ENCODE data around the gene MYOZ3. TPM values are rescaled to one million over a fixed set of nuclear protein-coding genes. Genes with fewer than 3 reads are reported as not detected.
A peak's percentile ranks its signal among the peaks of the same experiment; 100 is the strongest.

Gene MYOZ3
- polyA plus RNA-seq, 1 of the 3 experiments (the other 2 are of a cell fraction), result 0.26 TPM

- TF ChIP-seq TAF1 (IDR thresholded peaks at IDR 0.05; ENCODE audit: borderline replicate concordance, low read depth, low read length) (no peak), SMC3 (IDR thresholded peaks at IDR 0.05; ENCODE audit: low read depth, low read length) (no peak), NFIC (IDR thresholded peaks at IDR 0.05; ENCODE audit: borderline replicate concordance) (peak; percentile 53), TCF12 (IDR thresholded peaks at IDR 0.05) (peak; percentile 86), EP300 (IDR thresholded peaks at IDR 0.05; ENCODE audit: borderline replicate concordance in 1 of 2, low read depth in 1 of 2, low read length in 1 of 2) (peak in 1 of 2 experiments; percentile 61; a peak in 1 of 4 replicates), PBX3 (IDR thresholded peaks at IDR 0.05) (peak; percentile 87), MXI1 (IDR thresholded peaks at IDR 0.05; ENCODE audit: low read depth, low read length) (no peak), MEF2A (IDR thresholded peaks at IDR 0.05; ENCODE audit: borderline replicate concordance, low read depth) (no peak), GABPA (IDR thresholded peaks at IDR 0.05; ENCODE audit: low read depth) (no peak), TEAD4 (IDR thresholded peaks at IDR 0.05; ENCODE audit: borderline replicate concordance, insufficient read depth) (peak; percentile 95), GATA2 (CRISPR knock-in tag; IDR thresholded peaks at IDR 0.05) (no peak), YY1 (IDR thresholded peaks at IDR 0.05; ENCODE audit: low read depth) (no peak), REST (IDR thresholded peaks at IDR 0.05; ENCODE audit: low read depth, low read length) (peak; percentile 94), FOXJ3 (CRISPR knock-in tag; IDR thresholded peaks at IDR 0.05) (no peak), CHD2 (IDR thresholded peaks at IDR 0.05; ENCODE audit: low read length, partially characterized antibody) (no peak), ZBTB33 (IDR thresholded peaks at IDR 0.05; ENCODE audit: borderline replicate concordance, low read depth) (peak; percentile 34; the same call in 1 of the 2 replicates), USF1 (IDR thresholded peaks at IDR 0.05; ENCODE audit: borderline replicate concordance, low read depth) (0 out of 2 replicates have a peak, but pooled peaks have one; percentile 10), ELF1 (IDR thresholded peaks at IDR 0.05) (no peak), EZH2phosphoT487 (IDR thresholded peaks at IDR 0.05; ENCODE audit: borderline replicate concordance, low read depth) (no peak), FOXM1 (IDR thresholded peaks at IDR 0.05; ENCODE audit: low read depth) (0 out of 2 replicates have a peak, but pooled peaks have one; percentile 56)
Observed at GRCh38 chr5:150637245-150638052, 23.6 kb upstream of the MYOZ3 start (continued).
